Parathyroid adenoma (tissue), 2 donors: Measurements from ENCODE around the gene SORCS2.
"Not testable (repeated sequence)": the region's sequence is repeated elsewhere in the genome, so short reads cannot be mapped to it uniquely, and the experiment has no call there.

ENCODE experiments used
- H2AFZ ChIP-seq: fragments of 300-600 bp; sonication (generic); one replicate; pipeline ENCODE4 v1.7.0; 2017; ENCODE audit warnings: antibody characterized with exemption, mild to moderate bottlenecking
- H3K27ac ChIP-seq: fragments of 300-600 bp; sonication (generic); one replicate; pipeline ENCODE4 v1.7.0; 2017
- H3K27me3 ChIP-seq: fragments of 300-600 bp; sonication (generic); one replicate; pipeline ENCODE4 v1.7.0; 2017; ENCODE audit warnings: low read length; ENCODE audit not compliant: control insufficient read depth, insufficient read depth
- H3K36me3 ChIP-seq: fragments of 300-600 bp; sonication (generic); one replicate; pipeline ENCODE4 v1.7.0; 2017; ENCODE audit warnings: low read length; ENCODE audit not compliant: control insufficient read depth, insufficient read depth
- H3K4me1 ChIP-seq: fragments of 300-600 bp; sonication (generic); one replicate; pipeline ENCODE4 v1.7.0; 2017; ENCODE audit warnings: control low read depth
- H3K4me2 ChIP-seq: fragments of 300-600 bp; sonication (generic); one replicate; pipeline ENCODE4 v1.7.0; 2017; ENCODE audit warnings: low read length
- H3K4me3 ChIP-seq: fragments of 300-600 bp; sonication (generic); one replicate; pipeline ENCODE4 v1.7.0; 2017; ENCODE audit warnings: low read depth, low read length
- H3K79me2 ChIP-seq: fragments of 300-600 bp; sonication (generic); one replicate; pipeline ENCODE4 v1.7.0; 2017; ENCODE audit warnings: control low read depth
- H3K9ac ChIP-seq: fragments of 300-600 bp; sonication (generic); one replicate; pipeline ENCODE4 v1.7.0; 2017; ENCODE audit warnings: mild to moderate bottlenecking
- H3K9me3 ChIP-seq: fragments of 300-600 bp; sonication (generic); one replicate; pipeline ENCODE4 v1.7.0; 2017; ENCODE audit warnings: low read length; ENCODE audit not compliant: control insufficient read depth
- CTCF ChIP-seq: fragments of 300-600 bp; sonication (generic); IDR thresholded peaks from one replicate; pipeline ENCODE4 v1.7.0; 2017; ENCODE audit warnings: antibody characterized with exemption, mild to moderate bottlenecking
- donor health status: primary hyperparathyroidism.

The SORCS2 gene

GRCh38 chr4:7600247-7600646, 407.9 kb downstream of the SORCS2 start:
- H3K4me2 ChIP-seq: no peak overlapping the region
- no peaks in the 10 kb centered on the region for H3K27me3 ChIP-seq
- H3K9ac ChIP-seq: no peak overlapping the region
- no peak overlapping the region for H3K4me3 ChIP-seq
- no peaks in the 10 kb centered on the region for H3K36me3 ChIP-seq
- H3K9me3 ChIP-seq: no peaks in the 10 kb centered on the region
- no peak overlapping the region for H2AFZ ChIP-seq
- TF ChIP-seq CTCF: no peak
- H3K79me2 ChIP-seq: no peaks in the 10 kb centered on the region
- no peak overlapping the region for H3K27ac ChIP-seq
- H3K4me1 ChIP-seq: no peaks in the 10 kb centered on the region

GRCh38 chr4:7602166-7602565, 409.8 kb downstream of the SORCS2 start:
- H3K4me3 ChIP-seq, H3K9ac ChIP-seq, H3K4me1 ChIP-seq: not testable (repeated sequence)

GRCh38 chr4:7607156-7607910, 415.0 kb downstream of the SORCS2 start:
- no peak overlapping the region for H3K4me3 ChIP-seq
- no peaks in the 10 kb centered on the region for H3K36me3 ChIP-seq
- H3K4me2 ChIP-seq: no peak overlapping the region
- H3K9me3 ChIP-seq: no peaks in the 10 kb centered on the region
- no peak for TF ChIP-seq CTCF
- no peak overlapping the region for H2AFZ ChIP-seq
- H3K9ac ChIP-seq: no peak overlapping the region
- no peaks in the 10 kb centered on the region for H3K4me1 ChIP-seq
- H3K27ac ChIP-seq: no peak overlapping the region
- no peaks in the 10 kb centered on the region for H3K27me3 ChIP-seq
- no peaks in the 10 kb centered on the region for H3K79me2 ChIP-seq

More at GRCh38 chr4:7602166-7602565, 409.8 kb downstream of the SORCS2 start:
- not testable (repeated sequence) for H3K79me2 ChIP-seq, H2AFZ ChIP-seq, H3K36me3 ChIP-seq, H3K27ac ChIP-seq, H3K27me3 ChIP-seq, H3K4me2 ChIP-seq, H3K9me3 ChIP-seq

GRCh38 chr4:7608046-7608445, 415.7 kb downstream of the SORCS2 start:
- H3K4me2 ChIP-seq: no peak overlapping the region
- no peaks in the 10 kb centered on the region for H3K27me3 ChIP-seq
- no peaks in the 10 kb centered on the region for H3K36me3 ChIP-seq
- no peak overlapping the region for H3K9ac ChIP-seq
- H3K4me3 ChIP-seq: no peak overlapping the region
- no peak overlapping the region for H2AFZ ChIP-seq
- H3K79me2 ChIP-seq: no peaks in the 10 kb centered on the region
- H3K9me3 ChIP-seq: no peaks in the 10 kb centered on the region
- H3K27ac ChIP-seq: no peak overlapping the region
- no peaks in the 10 kb centered on the region for H3K4me1 ChIP-seq
- no peak for TF ChIP-seq CTCF

- Histone ChIP-seq H3K27me3 (no peaks in the 10 kb centered on the region), H3K27ac (no peak overlapping the region), H3K36me3 (no peaks in the 10 kb centered on the region), H3K9ac (no peak overlapping the region), H3K4me1 (no peaks in the 10 kb centered on the region), H3K9me3 (no peaks in the 10 kb centered on the region), H3K4me3 (no peak overlapping the region), H2AFZ (no peak overlapping the region), H3K79me2 (no peaks in the 10 kb centered on the region), H3K4me2 (no peak overlapping the region)
- TF ChIP-seq CTCF: no peak
Observed at GRCh38 chr4:7609316-7609715, 417.0 kb downstream of the SORCS2 start.
